Gastrocnemius medialis (tissue), 4 donors: Measurements from ENCODE around the gene CTNNBL1. TPM values are rescaled to one million over a fixed set of nuclear protein-coding genes. Genes with fewer than 3 reads are reported as not detected.

ENCODE experiments used
- ATAC-seq, 2 donors: fragments of 150-250 bp; one replicate each; pipeline ENCODE4 v1.9.1; 2016
- DNase-seq, 2 donors: peaks; one replicate each; pipeline ENCODE4 v3.0.0-alpha.2; 2019
- H3K27ac ChIP-seq, 4 donors: fragments of 200-600 bp; sonication (generic); 1 replicate in 1 of 4; 2 replicates in 3 of 4; pipeline ENCODE4 v1.5.1; 2016 to 2018; ENCODE audit warnings: mild to moderate bottlenecking in 2 of 4, moderate library complexity in 1 of 4
- H3K27me3 ChIP-seq, 3 donors: fragments of 200-600 bp; sonication (generic) in 2 of 3; 1 replicate in 1 of 3; 2 replicates in 2 of 3; pipeline versions ENCODE4 v1.5.1 to v1.6.0; 2016 to 2019; ENCODE audit warnings: mild to moderate bottlenecking in 1 of 3, moderate library complexity in 1 of 3
- H3K36me3 ChIP-seq, 2 donors: fragments of 200-600 bp; sonication (generic) in 1 of 2; one replicate each; pipeline ENCODE4 v1.5.1; 2017 to 2018
- H3K4me1 ChIP-seq, 2 donors: fragments of 200-600 bp; sonication (generic) in 1 of 2; one replicate each; pipeline ENCODE4 v1.5.1; 2016 to 2017; ENCODE audit warnings: mild to moderate bottlenecking in 2 of 2
- H3K4me3 ChIP-seq, 4 donors: fragments of 200-600 bp; sonication (generic) in 3 of 4; 1 replicate in 1 of 4; 2 replicates in 3 of 4; pipeline ENCODE4 v1.5.1; 2016 to 2019; ENCODE audit warnings: mild to moderate bottlenecking in 2 of 4
- H3K9me3 ChIP-seq, 3 donors: fragments of 200-600 bp; sonication (generic) in 2 of 3; 1 replicate in 1 of 3; 2 replicates in 2 of 3; pipeline ENCODE4 v1.5.1; 2016 to 2019
- CTCF ChIP-seq, 5 experiments: fragments of 450-650 bp in 3 of 5; fragments of 200-600 bp in 2 of 5; sonication (generic) in 2 of 5; IDR thresholded peaks in 4 of 5; conservative IDR thresholded peaks in 1 of 5; 1 replicate in 4 of 5; 2 replicates in 1 of 5; pipeline ENCODE4 v1.5.1; 2016 to 2019; ENCODE audit warnings: antibody characterized with exemption in 5 of 5, mild to moderate bottlenecking in 3 of 5, moderate library complexity in 3 of 5
- POLR2A ChIP-seq, 2 donors: fragments of 450-650 bp; IDR thresholded peaks; one replicate each; pipeline ENCODE4 v1.6.1; 2017; ENCODE audit warnings: antibody characterized with exemption in 2 of 2, mild to moderate bottlenecking in 2 of 2, moderate library complexity in 2 of 2
- in situ Hi-C, 4 donors: fragments of 200-750 bp; cut with MboI; loops; one replicate each; pipeline versions ENCODE4 v1.15.0 to v1.8.0; 2017; ENCODE audit warnings: low sequenced_read_pairs in 4 of 4
- intact Hi-C: fragments of 100-400 bp; cut with DNase I; formaldehyde crosslinking; loops from one replicate; pipeline ENCODE4 v1.15.1; 2023; ENCODE audit warnings: low total_unique reads
- total RNA-seq, 4 donors: library from RNA; depleted of rRNA; stranded (reverse); fragments of >200 nt; gene quantifications; one replicate each; pipeline versions ENCODE4 v1.1.0 to v1.2.3, GENCODE V29; 2016

Gene CTNNBL1
- total RNA-seq, 4 donors from 2014 or later = 23.1 to 35.4 (median 30.3) TPM

- intact Hi-C loops = no loop called here
- ATAC-seq (no peak), DNase-seq (no peak)
- Histone ChIP-seq H3K4me1 (no peaks in the 10 kb centered on the region), H3K36me3 (peaks cover 0 to 18% of the 10 kb centered on the region in 2 donors), H3K4me3 (no peak overlapping the region), H3K27me3 (no peaks in the 10 kb centered on the region), H3K27ac (no peak overlapping the region), H3K9me3 (no peaks in the 10 kb centered on the region)
- in situ Hi-C loops = no loop called here
- TF ChIP-seq POLR2A (IDR thresholded peaks at IDR 0.05) = no peak
- no peak for TF ChIP-seq CTCF (IDR thresholded peaks at IDR 0.05 in 4 of 5, conservative IDR thresholded peaks at IDR 0.05 in 1 of 5)
Observed at GRCh38 chr20:37875460-37876175, 181.8 kb downstream of the CTNNBL1 start.

GRCh38 chr20:37876863-37877262 lies 183.0 kb downstream of the CTNNBL1 start:
- DNase-seq (no peak), ATAC-seq (no peak)
- H3K4me1 ChIP-seq = no peaks in the 10 kb centered on the region
- H3K36me3 ChIP-seq = peaks cover 0 to 17% of the 10 kb centered on the region in 2 donors
- peaks cover 0 to 3% (median 0%) of the 10 kb centered on the region in 3 donors for H3K27me3 ChIP-seq
- no peaks in the 10 kb centered on the region for H3K9me3 ChIP-seq
- no peak overlapping the region for H3K27ac ChIP-seq
- TF ChIP-seq POLR2A (IDR thresholded peaks at IDR 0.05) (no peak), CTCF (IDR thresholded peaks at IDR 0.05 in 4 of 5, conservative IDR thresholded peaks at IDR 0.05 in 1 of 5) (no peak)
- in situ Hi-C loops (no loop called here), intact Hi-C loops (no loop called here)
- no peak overlapping the region for H3K4me3 ChIP-seq

- in situ Hi-C loops = no loop called here
- no peaks in the 10 kb centered on the region for H3K9me3 ChIP-seq
- no peak overlapping the region for H3K27ac ChIP-seq
- ATAC-seq (no peak), DNase-seq (no peak)
- no peak overlapping the region for H3K4me3 ChIP-seq
- no peaks in the 10 kb centered on the region for H3K4me1 ChIP-seq
- peaks cover 0 to 10% of the 10 kb centered on the region in 2 donors for H3K36me3 ChIP-seq
- TF ChIP-seq CTCF (IDR thresholded peaks at IDR 0.05 in 4 of 5, conservative IDR thresholded peaks at IDR 0.05 in 1 of 5) (no peak), POLR2A (IDR thresholded peaks at IDR 0.05) (no peak)
- intact Hi-C loops = no loop called here
- H3K27me3 ChIP-seq = peaks cover 0 to 8% (median 0%) of the 10 kb centered on the region in 3 donors
Observed at GRCh38 chr20:37877832-37878772, 184.3 kb downstream of the CTNNBL1 start.

GRCh38 chr20:37878835-37879599 lies 185.2 kb downstream of the CTNNBL1 start:
- Histone ChIP-seq H3K4me1 (no peaks in the 10 kb centered on the region), H3K36me3 (peaks cover 0 to 4% of the 10 kb centered on the region in 2 donors), H3K27ac (no peak overlapping the region), H3K9me3 (no peaks in the 10 kb centered on the region), H3K27me3 (peaks cover 0 to 17% (median 0%) of the 10 kb centered on the region in 3 donors), H3K4me3 (no peak overlapping the region)
- ATAC-seq (no peak), DNase-seq (no peak)
- TF ChIP-seq POLR2A (IDR thresholded peaks at IDR 0.05) (no peak), CTCF (IDR thresholded peaks at IDR 0.05 in 4 of 5, conservative IDR thresholded peaks at IDR 0.05 in 1 of 5) (no peak)
- in situ Hi-C loops (no loop called here), intact Hi-C loops (no loop called here)
